ACHN (cell line): ENCODE measurements around the gene CD96.
"Not testable (repeated sequence)": the region's sequence is repeated elsewhere in the genome, so short reads cannot be mapped to it uniquely, and the experiment has no call there.

Source experiments
- DNase-seq: peaks from one replicate; pipeline ENCODE4 v3.0.0-alpha.2; 2015
- in situ Hi-C: cut with HindIII; loops from 2 replicates; pipeline ENCODE4 v1.10.0; 2017; ENCODE audit warnings: low sequenced_read_pairs, low pct_ligation_motif_present, low pct_unique_long_range_greater_than_20kb

Gene CD96

GRCh38 chr3:111541911-111542483 lies at the start of gene CD96:
CD96 (plus strand) TSS chr3:111542197; CDS start chr3:111542249, 52 bp downstream.
- in situ Hi-C loops = no loop called here
- no peak for DNase-seq

- no peak for DNase-seq
- in situ Hi-C loops = no loop called here
These were observed 48.7 kb upstream of the CD96 start for GRCh38 chr3:111493276-111493675.

DNA sequence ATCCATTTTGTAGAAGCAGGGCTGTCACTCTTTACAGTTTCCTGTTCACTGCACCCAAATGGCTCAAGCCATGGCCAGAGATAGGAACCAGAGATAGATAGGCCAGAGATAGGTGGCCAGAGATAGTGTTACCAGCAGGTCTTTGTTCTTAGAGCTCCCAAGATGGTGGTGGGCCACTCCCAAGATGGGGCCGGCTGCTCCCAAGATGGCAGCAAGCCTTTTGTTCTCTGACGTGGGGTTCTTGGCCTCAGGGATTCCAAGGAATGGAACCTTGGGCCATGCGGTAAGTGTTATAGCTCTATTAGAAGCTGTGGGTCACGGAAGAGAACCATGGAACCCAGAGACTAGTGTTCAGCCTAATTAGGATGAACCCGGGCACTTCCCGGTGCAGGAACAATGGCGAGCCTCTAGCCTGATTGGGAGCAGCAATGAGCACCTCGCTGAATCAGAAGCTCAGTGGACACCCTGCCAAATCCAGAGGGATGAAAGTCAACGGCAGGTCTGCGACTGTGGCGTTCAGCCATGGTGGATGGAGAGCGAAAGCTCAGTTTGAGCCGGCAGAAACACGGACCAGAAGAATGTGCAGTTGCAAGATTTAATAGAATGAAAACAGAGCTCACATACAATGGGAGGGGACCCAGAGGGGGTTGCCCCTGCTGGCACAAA lies 45.0 kb upstream of the CD96 start:
- in situ Hi-C loops = no loop called here
- DNase-seq = no peak

DNA sequence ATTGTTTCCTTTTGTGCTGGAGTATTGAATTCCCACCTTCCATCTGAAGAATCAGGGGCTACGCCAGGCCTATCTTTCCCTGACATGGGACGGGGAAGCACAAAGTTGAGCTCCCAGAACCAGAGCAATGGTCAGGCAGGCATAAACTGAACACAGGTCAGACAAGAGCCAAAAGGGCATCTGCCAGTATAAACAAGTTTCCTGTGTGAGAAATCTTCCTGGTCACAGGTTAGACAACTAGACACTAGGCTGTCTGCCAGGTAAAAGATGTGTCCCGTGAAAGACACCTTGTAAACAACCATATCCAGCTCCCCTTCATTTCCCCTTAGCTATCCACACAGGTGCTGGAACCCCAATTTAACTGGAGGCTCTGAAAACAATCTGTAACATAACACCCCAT lies 44.0 kb upstream of the CD96 start:
- in situ Hi-C loops = no loop called here
- DNase-seq = no peak

DNA sequence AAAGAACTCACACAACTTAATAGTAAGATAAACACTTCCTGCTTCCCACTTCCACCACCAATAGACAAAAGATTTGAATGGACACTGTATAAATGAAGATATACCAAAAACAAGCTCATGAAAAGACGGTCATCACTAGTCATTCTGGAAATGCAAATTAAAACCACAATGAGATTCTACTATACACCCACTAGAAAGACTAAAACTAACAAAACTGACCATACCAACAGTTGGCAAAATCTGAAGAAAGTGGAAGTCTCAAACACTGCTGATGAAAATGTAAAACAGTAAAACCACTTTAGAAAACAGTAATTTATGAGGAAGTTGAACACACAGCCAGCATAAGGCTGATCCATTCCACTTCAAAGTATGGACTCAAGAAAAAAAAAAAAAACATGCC lies 35.6 kb upstream of the CD96 start:
- in situ Hi-C loops = no loop called here
- no peak for DNase-seq

GRCh38 chr3:111509308-111509707 lies 32.7 kb upstream of the CD96 start:
- no peak for DNase-seq
- in situ Hi-C loops = no loop called here

GRCh38 chr3:111517801-111518200 lies 24.2 kb upstream of the CD96 start:
- no peak for DNase-seq
- in situ Hi-C loops = no loop called here

GRCh38 chr3:111519178-111519855 lies 22.7 kb upstream of the CD96 start:
- DNase-seq = no peak
- in situ Hi-C loops = no loop called here

- in situ Hi-C loops = no loop called here
- no peak for DNase-seq
These were observed 20.1 kb upstream of the CD96 start for GRCh38 chr3:111521891-111522290.

GRCh38 chr3:111524486-111524885 lies 17.5 kb upstream of the CD96 start:
- DNase-seq = not testable (repeated sequence)

GRCh38 chr3:111531446-111531845 lies 10.6 kb upstream of the CD96 start:
- in situ Hi-C loops = no loop called here

More at GRCh38 chr3:111524486-111524885, 17.5 kb upstream of the CD96 start:
- in situ Hi-C loops = not testable (repeated sequence)

GRCh38 chr3:111534701-111535100 lies 7.3 kb upstream of the CD96 start:
- in situ Hi-C loops = no loop called here
- DNase-seq = no peak

More at GRCh38 chr3:111531446-111531845, 10.6 kb upstream of the CD96 start:
- no peak for DNase-seq

- DNase-seq = no peak
- in situ Hi-C loops = no loop called here
These were observed 3.9 kb upstream of the CD96 start for GRCh38 chr3:111538111-111538510.

GRCh38 chr3:111538681-111539083 lies 3.3 kb upstream of the CD96 start:
- peak; percentile 1 for DNase-seq
- in situ Hi-C loops = no loop called here

- peak; percentile 66 for DNase-seq
- in situ Hi-C loops = no loop called here
These were observed 2.4 kb upstream of the CD96 start for GRCh38 chr3:111539351-111540331.

DNA sequence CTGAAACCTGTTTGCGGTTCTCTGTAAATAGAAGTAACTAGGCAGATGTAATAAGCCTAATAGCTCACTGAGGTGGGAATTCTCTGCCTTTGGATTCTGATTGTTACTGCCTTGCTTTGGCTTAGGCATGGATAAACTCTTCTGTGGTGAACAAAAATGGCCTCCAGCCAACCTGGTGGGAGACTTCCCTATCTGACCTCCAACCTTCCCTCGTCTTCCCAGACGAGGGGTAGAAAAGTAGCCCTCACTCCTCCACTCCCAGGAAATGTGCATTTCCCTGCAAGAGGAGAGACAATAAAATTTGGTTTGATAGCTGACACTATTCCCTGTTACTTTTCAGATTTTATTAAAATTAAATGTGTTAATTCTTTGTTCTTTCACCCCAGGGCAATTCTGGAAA lies 606 bp upstream of the CD96 start:
- no peak for DNase-seq
- in situ Hi-C loops = no loop called here

- in situ Hi-C loops = no loop called here
- DNase-seq = no peak
These were observed 759 bp downstream of the CD96 start for GRCh38 chr3:111542611-111543300.

GRCh38 chr3:111545349-111545748 lies 3.4 kb downstream of the CD96 start:
- DNase-seq = no peak
- in situ Hi-C loops = no loop called here
